A204.1 (cell line): ENCODE data around the gene TMEM178A.
"Not testable (repeated sequence)": the region's sequence is repeated elsewhere in the genome, so short reads cannot be mapped to it uniquely, and the experiment has no call there.

Experiments
- FAIRE-seq: peaks from 2 replicates; lab custom pipeline; 2012; peaks lifted over from hg19 to GRCh38; lab: Jason Lieb, UNC

TMEM178A gene

GRCh38 chr2:39648580-39648979 is 17.1 kb upstream of the TMEM178A start:
- FAIRE-seq: no peak

GRCh38 chr2:39649511-39649910 is 16.2 kb upstream of the TMEM178A start:
- FAIRE-seq: no peak

GRCh38 chr2:39650468-39650867 is 15.2 kb upstream of the TMEM178A start:
- no peak for FAIRE-seq

GRCh38 chr2:39656215-39656614 is 9.5 kb upstream of the TMEM178A start:
- FAIRE-seq: not testable (repeated sequence)

- FAIRE-seq: no peak
Observed at GRCh38 chr2:39657287-39657937, 8.3 kb upstream of the TMEM178A start.

- no peak for FAIRE-seq
Observed at GRCh38 chr2:39658371-39658770, 7.3 kb upstream of the TMEM178A start.

- FAIRE-seq: no peak
Observed at GRCh38 chr2:39659765-39660611, 5.7 kb upstream of the TMEM178A start.

- no peak for FAIRE-seq
Observed at GRCh38 chr2:39660612-39661236, 5.0 kb upstream of the TMEM178A start.

- no peak for FAIRE-seq
Observed at GRCh38 chr2:39661826-39662225, 3.9 kb upstream of the TMEM178A start.

GRCh38 chr2:39663187-39663930 is 2.4 kb upstream of the TMEM178A start:
- no peak for FAIRE-seq

- FAIRE-seq: no peak
Observed at GRCh38 chr2:39664232-39664887, 1.4 kb upstream of the TMEM178A start.

GRCh38 chr2:39664888-39665591 is 677 bp upstream of the TMEM178A start:
- FAIRE-seq: no peak

- FAIRE-seq: no peak
Observed at GRCh38 chr2:39666491-39667101, 879 bp downstream of the TMEM178A start.

GRCh38 chr2:39667104-39667885 is 1.6 kb downstream of the TMEM178A start:
- FAIRE-seq: no peak

- FAIRE-seq: no peak
Observed at GRCh38 chr2:39667886-39668276, 2.2 kb downstream of the TMEM178A start.

GRCh38 chr2:39668576-39669080 is 2.9 kb downstream of the TMEM178A start:
- no peak for FAIRE-seq

GRCh38 chr2:39671604-39672003 is 5.9 kb downstream of the TMEM178A start:
- FAIRE-seq: no peak

GRCh38 chr2:39673018-39673417 is 7.3 kb downstream of the TMEM178A start:
- no peak for FAIRE-seq

GRCh38 chr2:39676342-39676741 is 10.6 kb downstream of the TMEM178A start:
- no peak for FAIRE-seq

GRCh38 chr2:39678170-39678569 is 12.5 kb downstream of the TMEM178A start:
- no peak for FAIRE-seq
